NCI-H524 (cell line): ENCODE measurements around the gene DIAPH3.

Source experiments
- DNase-seq, 2 experiments: peaks; one replicate each; lab custom pipeline; 2025; lab: John Stamatoyannopoulos, UW

Gene DIAPH3

DNA sequence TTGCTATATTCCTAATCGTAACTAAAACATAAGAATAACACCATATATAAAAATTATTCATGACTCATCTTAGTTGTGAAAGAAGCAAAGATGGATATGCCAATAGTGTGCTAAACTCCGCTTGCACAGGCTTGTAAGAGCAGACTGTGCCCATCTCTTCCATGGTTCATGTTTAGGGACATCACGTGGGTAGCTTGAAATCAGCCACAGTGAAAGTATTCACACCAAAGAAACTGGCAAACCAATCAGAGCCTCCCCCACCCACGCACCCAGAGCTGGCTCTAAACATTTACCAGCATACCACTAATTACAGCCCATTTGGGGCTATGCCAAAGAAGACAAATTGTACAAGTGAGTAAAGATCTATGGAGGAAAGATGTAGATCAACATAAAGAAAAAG, 147.5 kb downstream of the DIAPH3 start:
- no peak for DNase-seq

DNA sequence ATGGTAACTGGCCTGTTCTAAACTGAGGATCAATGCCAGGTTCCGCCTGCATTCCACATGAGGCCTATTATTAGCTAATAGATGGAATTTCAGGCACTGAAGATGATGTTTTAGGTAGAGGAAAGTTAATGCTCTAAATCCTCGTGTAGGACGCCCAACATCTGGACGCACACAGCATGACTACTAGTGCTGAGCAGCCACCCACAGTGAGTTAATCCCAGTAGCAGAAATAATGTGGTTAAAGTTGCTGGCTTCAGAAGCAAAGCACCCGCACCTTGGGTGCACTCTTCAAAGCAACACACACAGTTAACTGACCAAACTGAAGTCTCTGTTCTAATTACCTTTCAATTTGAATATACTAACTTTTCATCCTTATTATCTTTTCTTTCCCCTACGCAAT, 150.6 kb downstream of the DIAPH3 start:
- DNase-seq = no peak

DNA sequence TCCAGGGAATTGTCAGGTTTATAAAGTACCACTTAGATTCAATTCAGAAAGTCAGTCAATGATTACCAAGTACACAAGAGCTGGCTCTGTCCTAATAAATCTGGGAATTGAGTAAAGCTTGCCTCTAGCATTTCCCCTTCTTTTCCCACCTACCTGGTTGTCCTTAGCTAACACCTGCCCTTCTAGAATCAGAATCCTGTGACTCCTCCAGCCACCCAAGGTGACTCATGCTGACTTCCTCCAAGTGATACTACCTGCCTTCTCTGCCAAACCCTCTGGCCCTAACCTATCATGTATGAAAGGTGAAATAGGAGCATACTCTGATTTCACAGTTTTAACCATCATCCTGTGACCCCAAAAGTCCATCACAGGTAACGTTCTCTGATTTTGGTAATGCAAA, 151.2 kb downstream of the DIAPH3 start:
- no peak for DNase-seq

DNA sequence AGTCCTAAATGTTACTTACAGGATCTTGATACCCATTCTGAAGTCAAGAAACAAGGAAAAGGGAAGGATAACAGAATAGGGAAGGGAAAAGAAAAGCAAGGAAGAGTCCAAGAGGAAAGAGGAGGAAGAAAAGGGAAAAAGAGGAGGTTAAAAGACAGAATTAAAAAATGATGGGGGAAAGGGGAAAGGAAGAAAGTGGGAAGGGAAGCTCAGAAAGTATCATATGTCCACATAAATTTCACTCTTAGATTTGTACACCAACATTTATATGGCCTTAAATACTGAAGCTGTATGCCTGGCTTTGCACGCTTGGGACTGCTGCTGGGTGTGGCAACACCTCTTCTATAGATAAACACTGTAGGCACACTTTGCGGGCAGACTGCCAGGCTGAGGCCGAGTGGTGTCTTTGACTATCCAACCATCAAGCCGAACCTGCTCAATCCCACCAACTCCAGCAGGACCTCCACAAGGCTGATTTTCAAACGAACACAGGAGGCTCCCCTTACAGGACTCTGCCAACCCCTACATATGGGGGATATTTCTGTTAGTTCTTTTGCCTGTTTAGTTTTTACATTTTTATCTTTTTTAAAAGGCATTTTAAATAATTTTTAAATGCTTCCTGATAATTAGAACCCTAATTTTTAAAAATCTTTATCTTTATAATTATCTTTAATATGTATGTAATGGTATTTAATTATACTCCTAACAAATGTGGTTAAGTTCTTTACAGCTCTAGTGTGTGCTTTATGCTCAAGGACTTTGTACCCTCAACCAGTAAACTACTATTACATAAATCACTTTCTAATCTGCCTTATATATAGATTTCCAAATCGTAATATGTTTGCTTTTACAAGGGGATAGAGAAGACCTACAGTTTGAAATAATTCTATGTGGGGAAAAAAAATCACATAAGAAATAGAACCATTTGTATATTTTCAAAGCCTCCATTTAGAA, 154.2 kb downstream of the DIAPH3 start:
- DNase-seq = no peak

DNA sequence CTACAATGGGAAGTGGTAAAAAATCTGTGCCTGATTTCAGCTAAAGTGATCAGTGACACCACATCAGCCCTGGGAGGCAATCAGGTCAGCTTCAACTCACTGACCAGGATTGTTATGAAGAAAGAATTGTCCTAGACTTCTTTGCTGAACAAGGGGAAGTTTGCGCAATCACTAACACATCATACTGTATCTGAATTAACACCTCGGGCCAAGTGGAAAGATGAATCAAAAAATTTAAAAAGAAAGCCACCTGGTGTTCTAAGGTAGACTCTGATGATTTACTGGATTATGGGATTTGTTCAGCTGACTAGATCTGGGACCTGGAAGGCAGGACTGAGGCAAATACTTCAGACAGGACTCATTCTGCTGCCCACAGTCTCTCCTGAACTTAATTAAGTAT, 161.8 kb downstream of the DIAPH3 start:
- DNase-seq = no peak

DNA sequence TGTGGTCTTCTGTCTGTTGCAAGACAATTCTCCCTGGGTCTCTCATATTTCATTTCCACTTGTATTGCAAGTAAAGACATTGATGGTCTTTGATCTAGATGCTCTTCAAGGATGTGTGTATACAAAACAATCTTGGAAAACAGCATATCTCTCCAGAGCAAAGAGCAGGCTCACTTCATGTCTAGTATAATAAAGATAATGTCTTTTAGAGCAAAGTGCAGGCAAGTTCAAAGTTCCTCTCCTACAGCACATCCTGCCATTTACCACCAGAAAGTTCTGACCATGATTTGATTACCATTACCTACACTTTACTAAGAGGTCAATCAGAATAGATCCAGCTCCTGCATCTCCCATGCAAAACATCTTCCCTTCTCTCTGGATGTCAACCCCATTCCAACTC, 162.8 kb downstream of the DIAPH3 start:
- DNase-seq = no peak

DNA sequence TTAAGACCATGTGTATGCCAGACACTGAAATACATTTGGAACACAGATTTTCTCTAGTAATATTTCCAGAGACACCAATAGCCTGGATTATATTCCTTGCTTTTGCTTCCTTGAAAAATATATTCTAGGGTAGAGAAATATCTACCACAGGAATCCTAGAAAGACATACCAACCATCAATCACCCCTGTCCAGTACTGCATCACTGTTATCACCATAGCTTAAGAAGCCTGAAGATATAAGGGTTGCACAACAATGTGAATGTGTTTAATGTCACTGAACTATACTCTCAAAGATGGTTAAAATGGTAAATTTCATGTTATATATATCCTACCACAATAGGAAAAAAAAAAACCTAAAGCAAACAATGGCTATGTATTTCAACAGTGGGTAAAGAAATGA, 163.6 kb downstream of the DIAPH3 start:
- DNase-seq = no peak

DNA sequence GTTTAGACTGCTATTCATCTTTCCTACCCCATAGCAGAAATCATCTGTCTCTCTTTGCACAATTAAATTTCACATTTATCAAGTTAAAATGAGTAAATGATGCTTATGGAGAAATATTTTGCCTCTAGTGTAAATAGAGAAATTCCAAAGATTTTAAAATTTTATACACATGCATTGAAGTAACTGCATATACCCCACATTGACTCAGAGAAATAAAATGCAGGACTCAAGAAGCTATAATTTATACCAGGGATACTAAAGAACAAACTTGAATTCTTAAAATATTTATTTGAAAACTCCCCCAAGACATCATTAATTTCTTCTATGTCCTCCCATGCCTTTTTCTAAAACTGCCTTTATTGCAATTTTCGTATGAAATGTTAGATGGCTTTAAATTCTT, 165.8 kb downstream of the DIAPH3 start:
- DNase-seq = no peak

DNA sequence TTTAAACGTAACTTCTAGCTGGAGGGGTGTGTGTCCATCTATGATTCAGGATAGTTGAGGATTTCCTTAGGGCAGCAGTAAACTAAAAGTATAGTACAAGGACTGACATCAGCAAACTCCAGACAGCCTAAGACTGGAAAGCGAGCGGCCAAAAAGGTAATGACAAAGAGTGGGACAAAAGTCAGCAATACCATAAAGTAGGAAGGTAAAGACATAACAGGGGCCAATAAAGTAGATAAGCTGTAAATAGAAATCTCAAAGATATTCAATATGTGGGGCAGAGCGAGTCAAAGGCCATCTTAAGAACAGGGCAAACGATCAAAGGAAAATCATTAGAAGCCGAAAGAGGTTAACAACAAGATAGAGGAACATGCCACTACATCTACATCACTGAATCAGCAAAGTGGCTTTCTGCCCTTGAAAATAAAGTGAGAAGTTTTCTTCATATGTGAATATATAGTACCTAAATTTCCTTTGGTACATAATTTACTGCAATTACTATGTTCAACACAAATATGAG, 167.2 kb downstream of the DIAPH3 start:
- no peak for DNase-seq

DNA sequence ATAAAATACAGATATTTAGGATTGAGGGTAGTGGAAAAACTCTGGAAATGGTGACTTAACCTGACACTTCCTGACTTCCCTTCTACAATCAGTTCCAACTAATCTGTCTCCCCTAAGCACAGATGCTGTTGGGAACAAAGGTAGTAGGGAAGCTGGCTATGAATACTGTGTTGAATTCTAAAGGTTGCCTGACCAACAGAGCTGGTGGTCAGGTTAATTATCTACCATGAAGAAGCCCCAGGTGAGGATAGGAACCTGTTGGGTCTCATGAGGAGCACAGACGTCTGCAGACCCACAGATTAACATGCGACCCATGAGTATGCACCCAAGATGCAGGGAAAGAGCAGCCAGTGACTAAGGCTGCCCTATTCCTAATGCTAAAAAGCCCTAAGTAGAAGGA, 172.3 kb downstream of the DIAPH3 start:
- DNase-seq = no peak

DNA sequence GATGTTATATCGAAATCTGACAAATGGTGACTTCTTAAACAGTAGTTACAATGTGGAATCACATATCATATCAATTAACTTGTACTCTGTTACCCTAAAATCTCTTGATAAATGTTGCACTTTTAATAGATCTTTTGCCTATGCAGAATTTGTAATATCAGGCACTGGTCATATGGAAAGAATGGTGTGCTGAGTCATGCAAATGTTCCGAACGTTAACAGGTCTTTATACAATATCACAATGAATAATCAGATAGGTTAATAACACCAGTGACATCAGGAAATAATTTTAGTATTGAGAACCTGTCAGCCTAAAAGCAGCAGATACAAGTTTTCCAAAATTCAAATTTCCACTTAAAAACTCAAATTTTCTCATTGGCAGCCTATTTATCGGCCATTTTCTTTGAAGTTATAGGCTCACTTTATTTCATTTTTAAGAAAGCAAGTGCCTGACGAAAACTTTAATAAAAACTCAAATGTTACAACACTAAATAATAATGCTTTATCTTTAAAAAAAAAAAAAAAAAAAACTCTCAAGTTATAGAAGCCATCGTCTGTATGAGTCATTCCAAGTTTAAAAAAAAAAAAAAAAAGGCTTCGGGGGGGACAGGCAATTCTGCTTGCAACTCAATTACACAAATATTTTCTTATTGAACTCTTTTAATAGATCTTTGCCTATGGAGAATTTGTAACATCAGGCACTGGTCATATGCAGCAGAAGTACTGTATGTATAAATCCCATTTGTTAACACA, 180.9 kb downstream of the DIAPH3 start:
- DNase-seq = no peak

DNA sequence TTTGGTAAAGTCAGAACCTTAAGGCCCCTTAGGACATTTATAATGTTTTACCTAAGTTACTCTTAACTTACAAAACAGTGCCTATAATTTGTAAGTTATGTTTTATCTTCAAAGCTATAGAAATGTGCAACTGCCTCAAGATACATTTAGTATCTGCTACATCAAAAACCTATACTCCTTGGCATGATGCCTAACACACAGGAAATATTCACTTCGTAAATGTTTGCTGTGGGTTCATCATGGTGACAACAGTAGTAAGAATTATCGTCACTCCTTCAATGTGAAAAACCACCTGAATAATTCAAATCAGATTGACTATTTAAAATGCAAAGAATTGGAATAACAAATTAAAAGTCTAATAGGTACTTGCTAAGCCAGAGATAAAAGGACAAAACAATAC, 184.1 kb downstream of the DIAPH3 start:
- DNase-seq = no peak

DNA sequence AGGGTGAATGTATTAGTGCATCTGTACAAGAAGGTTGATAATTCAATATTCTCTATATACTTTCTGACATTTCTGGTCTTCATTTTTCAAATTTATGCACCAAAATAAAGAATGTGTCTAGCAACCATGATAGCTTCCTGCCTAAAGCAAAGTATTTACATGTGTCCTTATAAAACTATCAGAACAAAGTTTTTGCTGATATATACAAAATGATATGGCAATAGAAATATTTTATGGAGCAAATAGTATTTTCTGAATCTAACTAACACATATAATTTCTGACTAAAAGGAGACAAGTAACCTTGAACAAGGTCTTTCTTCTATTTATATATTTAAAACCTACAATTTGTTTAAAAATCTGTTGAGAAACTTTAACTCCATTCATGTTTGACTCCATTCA, 184.9 kb downstream of the DIAPH3 start:
- DNase-seq = no peak

DNA sequence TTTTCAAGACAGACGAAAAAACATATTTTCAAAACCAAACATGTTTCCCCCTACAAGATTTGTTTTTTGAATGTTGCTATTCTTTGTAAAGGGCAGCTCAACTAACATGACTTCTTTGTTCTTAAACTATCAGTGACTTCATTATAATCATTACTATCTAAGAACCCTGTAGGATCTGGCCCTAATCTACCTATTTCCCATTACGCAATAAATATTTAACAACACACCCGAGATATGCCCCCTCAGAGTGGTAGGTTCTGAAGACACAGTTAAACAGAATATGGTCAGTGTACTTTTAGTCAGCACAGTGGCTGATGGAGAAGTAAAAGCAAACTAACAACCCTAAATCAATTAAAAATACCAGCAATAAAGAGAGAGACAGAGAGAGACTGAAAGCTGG, 186.9 kb downstream of the DIAPH3 start:
- no peak for DNase-seq

DNA sequence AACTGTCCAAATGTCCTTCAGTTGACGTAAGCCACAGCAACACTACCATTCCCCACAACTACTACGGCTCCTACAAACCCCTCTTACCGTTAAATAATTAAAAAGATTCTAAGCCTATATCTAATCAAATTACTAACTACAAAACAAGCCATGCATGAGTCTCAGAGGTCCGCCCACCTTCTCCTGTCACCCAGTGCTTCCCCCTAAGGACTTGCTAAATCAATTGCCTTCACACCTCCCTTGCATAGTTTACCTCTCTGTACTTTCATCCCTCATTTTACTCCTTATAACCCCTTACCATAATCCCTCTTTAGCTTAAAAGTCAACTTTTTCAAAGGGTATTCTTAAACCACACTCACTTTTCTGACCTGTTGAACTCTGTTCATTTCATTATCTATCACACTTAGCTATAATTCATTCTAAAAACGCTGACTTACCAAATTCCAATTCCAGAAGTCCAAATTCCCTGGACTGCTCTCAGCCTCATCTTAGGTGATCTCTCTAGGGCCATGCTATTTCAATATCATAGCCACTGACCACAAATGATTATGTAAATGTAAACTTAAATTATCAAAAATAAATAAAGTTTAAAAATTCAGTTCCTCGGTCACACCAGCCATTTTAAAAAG, 187.8 kb downstream of the DIAPH3 start:
- no peak for DNase-seq

DNA sequence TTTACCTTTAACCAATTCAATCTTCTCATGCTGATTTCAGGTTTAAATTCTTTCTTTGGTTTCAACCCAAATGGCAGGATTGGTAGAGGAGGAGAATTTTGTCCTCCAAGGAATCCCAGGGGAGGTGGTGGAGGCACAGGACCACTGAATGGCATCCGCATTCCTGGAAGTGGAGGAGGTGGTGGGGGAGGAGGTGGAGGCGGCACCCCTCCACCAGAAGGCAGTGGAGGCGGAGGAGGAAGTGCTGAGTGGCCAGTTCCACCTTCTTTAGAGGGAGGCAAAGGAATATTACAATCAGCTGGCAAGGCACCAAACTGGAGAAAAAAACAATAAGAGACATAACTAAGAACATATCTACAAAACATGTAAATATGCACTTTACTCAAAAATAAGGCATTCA, 192.9 kb downstream of the DIAPH3 start:
- no peak for DNase-seq

DNA sequence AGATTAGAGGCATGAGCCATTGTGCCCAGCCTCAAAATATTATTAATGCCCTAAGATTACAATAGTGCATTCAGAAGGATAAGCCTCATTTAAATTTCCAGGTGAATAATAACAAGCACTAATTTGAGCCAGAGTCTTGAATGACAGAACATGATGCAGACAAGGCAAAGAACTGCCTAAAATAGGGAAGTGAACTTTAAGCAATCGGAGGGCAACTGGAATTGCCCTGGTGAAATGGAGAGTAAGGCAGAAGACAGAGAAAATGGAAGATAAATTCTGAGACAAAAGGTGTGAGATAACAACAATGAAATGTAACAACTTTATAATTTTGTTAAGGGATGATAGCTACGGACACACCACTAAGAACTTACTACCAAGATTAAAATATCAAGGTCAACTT, 199.9 kb downstream of the DIAPH3 start:
- DNase-seq = no peak

DNA sequence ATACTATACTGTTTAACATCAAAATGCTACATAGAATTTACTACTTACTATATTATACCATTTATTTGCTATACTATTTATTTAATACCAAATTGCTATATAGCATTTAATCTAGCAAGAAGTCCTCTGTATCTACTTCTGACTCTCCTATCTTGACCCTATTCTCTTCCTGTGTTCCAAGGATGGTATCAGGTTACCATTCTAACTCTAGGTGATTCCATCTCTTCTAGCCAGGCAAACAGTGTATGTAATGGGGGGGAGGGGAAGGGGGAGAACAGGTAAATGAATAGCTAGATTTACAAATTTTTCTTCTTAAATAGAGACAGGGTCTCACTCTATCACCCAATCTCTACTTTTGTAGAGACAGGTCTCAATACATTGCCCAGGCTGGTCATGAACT, 200.3 kb downstream of the DIAPH3 start:
- no peak for DNase-seq

DNA sequence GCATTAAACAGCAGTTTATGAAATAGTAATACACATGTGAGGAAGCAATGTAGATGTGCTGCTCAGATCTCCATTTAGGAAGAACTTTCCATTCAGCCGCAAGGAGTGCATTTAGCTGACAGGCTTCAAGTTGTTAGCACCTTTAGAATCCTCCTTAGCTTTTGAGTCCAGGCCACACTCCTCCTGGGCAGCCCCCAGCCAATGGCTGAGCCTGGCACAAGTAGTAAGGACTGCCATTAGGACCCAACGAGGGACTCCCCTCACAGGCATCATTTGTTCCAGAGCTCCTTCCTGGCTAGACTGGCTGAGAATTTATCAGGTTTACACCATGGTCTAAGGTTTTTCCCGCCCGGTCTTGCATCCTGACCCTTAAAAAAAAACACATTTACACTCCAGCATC, 201.4 kb downstream of the DIAPH3 start:
- no peak for DNase-seq

DNA sequence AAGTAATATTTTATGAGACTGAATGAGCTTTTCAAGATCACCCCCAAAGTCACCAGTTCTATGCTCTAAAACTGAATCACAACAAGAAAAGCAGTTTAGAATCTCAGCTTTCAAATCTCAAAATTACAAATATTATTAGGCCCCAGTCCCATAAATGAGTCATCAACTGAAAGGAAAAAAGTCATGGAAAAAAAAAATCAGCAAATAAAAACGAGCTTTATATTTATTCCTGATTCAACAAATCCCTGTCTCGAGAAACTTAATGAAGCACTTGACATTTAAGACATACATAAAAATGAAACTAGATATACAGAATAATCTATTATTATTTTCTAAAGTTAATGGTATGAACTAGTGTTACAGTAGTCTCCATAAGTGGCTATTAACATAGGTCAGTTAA, 203.0 kb downstream of the DIAPH3 start:
- no peak for DNase-seq

DNA sequence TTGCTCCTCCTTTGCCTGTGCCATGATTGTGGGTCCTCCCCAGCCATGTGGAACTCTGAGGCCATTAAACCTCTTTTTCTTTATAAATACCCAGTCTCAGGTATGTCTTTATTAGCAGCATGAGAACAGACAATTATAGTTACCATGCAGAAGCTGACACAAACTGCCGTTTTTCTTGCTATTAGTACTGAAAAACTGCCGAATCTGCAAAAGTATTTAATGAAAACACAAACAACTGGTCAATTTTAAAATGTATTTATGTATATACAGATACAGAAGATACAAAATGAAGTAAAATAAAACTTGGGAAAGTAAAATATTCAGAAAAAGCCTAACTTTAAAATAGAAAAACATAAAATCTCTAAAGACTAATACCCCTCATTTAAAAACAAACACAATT, 206.3 kb downstream of the DIAPH3 start:
- no peak for DNase-seq

DNA sequence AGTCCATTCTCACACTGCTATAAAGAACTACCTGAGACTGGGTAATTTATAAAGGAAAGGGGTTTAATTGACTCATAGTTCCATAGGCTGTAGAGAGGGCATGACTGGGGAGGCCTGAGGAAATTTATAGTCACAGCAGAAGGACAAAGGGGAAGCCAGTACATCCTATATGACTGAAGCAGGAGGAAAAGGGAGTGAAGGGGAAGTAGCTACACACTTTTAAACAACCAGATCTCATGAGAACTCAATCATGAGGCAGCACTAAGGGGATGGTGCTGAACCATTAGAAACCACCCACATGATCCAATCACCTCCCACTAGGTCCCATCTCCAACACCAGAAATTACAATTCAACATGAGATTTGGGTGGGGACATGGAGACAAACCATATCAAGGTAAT, 209.1 kb downstream of the DIAPH3 start:
- no peak for DNase-seq

DNA sequence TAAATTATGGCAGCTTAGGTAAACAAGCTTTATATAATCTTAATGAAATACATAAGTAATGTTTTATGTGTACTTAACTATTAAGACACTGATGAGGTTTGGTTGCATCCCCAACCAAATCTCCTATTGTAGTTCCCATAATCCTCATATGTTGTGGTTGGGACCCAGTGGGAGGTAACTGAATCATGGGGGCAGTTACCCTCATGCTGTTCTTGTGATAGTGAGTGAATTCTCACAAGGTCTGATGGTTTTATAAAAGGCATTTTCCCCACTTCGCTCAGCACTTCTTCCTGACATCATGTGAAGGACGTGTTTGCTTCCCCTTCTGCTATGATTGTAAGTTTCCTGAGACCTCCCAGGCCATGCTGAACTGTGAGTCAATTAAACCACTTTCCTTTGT, 212.7 kb downstream of the DIAPH3 start:
- no peak for DNase-seq
